ENCODE data around the gene BRWD1.

DNA sequence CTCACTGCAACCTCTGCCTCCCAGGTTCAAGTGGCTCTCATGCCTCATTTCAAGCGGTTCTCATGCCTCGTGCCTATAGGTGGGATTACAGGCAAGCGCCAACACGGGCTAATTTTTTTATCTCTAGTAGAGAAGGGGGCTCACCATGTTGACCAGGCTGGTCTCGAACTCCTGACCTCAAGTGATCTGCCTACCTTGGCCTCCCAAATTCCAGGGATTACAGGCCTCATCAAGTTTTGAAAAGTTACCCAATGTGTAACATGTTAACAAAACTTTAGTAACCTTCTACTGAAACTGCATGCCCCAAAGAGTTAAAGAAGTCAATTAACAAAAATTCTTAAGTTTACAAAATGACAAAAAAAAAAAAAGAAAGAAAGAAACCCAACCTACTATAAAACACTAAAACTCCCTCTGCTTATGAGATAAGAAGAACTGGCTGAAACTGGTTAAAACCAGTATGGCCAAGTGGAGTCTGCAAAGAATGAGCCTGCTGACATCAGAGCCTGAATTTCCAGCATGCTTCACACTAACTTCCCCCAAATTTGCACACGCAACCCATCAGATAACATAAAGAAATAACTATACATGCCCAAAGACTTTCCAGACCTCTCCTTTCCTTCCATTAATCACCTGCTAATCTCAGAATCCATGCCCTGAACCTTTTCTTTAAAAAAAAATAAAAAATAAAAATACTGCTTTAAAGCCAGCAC is 104.7 kb downstream of the BRWD1 start:
- TF ChIP-seq, protein P1, sequence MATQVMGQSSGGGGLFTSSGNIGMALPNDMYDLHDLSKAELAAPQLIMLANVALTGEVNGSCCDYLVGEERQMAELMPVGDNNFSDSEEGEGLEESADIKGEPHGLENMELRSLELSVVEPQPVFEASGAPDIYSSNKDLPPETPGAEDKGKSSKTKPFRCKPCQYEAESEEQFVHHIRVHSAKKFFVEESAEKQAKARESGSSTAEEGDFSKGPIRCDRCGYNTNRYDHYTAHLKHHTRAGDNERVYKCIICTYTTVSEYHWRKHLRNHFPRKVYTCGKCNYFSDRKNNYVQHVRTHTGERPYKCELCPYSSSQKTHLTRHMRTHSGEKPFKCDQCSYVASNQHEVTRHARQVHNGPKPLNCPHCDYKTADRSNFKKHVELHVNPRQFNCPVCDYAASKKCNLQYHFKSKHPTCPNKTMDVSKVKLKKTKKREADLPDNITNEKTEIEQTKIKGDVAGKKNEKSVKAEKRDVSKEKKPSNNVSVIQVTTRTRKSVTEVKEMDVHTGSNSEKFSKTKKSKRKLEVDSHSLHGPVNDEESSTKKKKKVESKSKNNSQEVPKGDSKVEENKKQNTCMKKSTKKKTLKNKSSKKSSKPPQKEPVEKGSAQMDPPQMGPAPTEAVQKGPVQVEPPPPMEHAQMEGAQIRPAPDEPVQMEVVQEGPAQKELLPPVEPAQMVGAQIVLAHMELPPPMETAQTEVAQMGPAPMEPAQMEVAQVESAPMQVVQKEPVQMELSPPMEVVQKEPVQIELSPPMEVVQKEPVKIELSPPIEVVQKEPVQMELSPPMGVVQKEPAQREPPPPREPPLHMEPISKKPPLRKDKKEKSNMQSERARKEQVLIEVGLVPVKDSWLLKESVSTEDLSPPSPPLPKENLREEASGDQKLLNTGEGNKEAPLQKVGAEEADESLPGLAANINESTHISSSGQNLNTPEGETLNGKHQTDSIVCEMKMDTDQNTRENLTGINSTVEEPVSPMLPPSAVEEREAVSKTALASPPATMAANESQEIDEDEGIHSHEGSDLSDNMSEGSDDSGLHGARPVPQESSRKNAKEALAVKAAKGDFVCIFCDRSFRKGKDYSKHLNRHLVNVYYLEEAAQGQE (IDR thresholded peaks at IDR 0.05; ENCODE audit: borderline replicate concordance) = no peak
- TF ChIP-seq RAD21 (conservative IDR thresholded peaks at IDR 0.05) = no peak
- TF ChIP-seq, protein P2, sequence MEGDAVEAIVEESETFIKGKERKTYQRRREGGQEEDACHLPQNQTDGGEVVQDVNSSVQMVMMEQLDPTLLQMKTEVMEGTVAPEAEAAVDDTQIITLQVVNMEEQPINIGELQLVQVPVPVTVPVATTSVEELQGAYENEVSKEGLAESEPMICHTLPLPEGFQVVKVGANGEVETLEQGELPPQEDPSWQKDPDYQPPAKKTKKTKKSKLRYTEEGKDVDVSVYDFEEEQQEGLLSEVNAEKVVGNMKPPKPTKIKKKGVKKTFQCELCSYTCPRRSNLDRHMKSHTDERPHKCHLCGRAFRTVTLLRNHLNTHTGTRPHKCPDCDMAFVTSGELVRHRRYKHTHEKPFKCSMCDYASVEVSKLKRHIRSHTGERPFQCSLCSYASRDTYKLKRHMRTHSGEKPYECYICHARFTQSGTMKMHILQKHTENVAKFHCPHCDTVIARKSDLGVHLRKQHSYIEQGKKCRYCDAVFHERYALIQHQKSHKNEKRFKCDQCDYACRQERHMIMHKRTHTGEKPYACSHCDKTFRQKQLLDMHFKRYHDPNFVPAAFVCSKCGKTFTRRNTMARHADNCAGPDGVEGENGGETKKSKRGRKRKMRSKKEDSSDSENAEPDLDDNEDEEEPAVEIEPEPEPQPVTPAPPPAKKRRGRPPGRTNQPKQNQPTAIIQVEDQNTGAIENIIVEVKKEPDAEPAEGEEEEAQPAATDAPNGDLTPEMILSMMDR (IDR thresholded peaks at IDR 0.05; ENCODE audit: poor library complexity, severe bottlenecking) = no peak

All from neural cell (in vitro differentiated cells).